Measurements from ENCODE around the gene POP7.

DNA sequence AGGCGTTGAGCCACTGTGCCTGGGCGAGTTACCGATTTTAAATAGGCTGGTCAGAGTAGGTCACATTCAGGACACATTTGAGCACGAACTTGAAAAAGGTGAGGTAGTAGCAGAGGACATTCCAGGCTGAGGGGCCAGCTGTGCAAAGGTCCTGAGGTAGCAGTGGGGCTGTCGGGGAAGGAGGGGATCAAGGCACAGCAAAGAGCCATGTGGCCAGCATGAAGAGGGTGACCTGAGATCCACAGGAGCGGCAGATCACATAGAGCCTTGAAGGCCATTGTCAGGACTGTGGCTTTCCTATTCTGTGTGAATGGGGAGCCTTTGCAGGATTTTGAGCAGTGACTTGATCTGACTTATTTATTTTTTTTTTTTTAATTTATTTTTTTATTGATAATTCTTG, 34.0 kb downstream of the POP7 start:
- TF ChIP-seq POLR2A (IDR thresholded peaks at IDR 0.05) (no peak), EP300 (IDR thresholded peaks at IDR 0.05) (no peak)
